ENCODE data around the gene MAP6D1. TPM values are rescaled to one million over a fixed set of nuclear protein-coding genes. Genes with fewer than 3 reads are reported as not detected.
A peak's percentile ranks its signal among the peaks of the same experiment; 100 is the strongest.

Gene MAP6D1
- total and polyA plus RNA-seq, 4 experiments from 2014 or later: 0.31 to 3.1 (median 1.0) TPM; not detected in 1

GRCh38 chr3:183854318-183855035 is 29.1 kb upstream of the MAP6D1 start:
- CTCF ChIA-PET (ENCODE audit: partially characterized antibody): no interaction called here
- H3K27me3 Mint-ChIP-seq: no peaks in the 10 kb centered on the region
- no peak overlapping the region for H3K4me3 Mint-ChIP-seq
- Histone ChIP-seq H3K4me1 (ENCODE audit: insufficient read depth, low read length) (no peaks in the 10 kb centered on the region), H3K27ac (ENCODE audit: low read depth, low read length) (no peak overlapping the region), H3K36me3 (ENCODE audit: insufficient read depth, low read length) (peaks cover 8% of the 10 kb centered on the region), H3K4me3 (ENCODE audit: low read length in 2 of 2) (no peak overlapping the region), H3K9me3 (ENCODE audit: control insufficient read depth in 1 of 2, low read length in 2 of 2) (no peaks in the 10 kb centered on the region), H3K27me3 (ENCODE audit: insufficient read depth, low read length) (no peaks in the 10 kb centered on the region)
- H3K36me3 Mint-ChIP-seq: peaks cover 63 to 64% of the 10 kb centered on the region in 2 donors
- POLR2A ChIA-PET (ENCODE audit: partially characterized antibody): no interaction called here
- no peak for DNase-seq
- peaks cover 3 to 7% (median 5%) of the 10 kb centered on the region in 4 donors for H3K4me1 Mint-ChIP-seq
- H3K27ac Mint-ChIP-seq: no peak overlapping the region
- intact Hi-C loops (cut with micrococcal nuclease): no loop called here
- H3K9me3 Mint-ChIP-seq: no peaks in the 10 kb centered on the region

- Mint-ChIP-seq H3K27me3 (no peaks in the 10 kb centered on the region), H3K4me3 (no peak overlapping the region), H3K36me3 (peaks cover 35 to 59% of the 10 kb centered on the region in 2 donors), H3K27ac (peak overlapping the region in 3 of 7 donors; percentile 17 to 43 (median 22)), H3K9me3 (no peaks in the 10 kb centered on the region), H3K4me1 (peaks cover 0 to 1% (median 0%) of the 10 kb centered on the region in 4 donors)
- H3K4me3 ChIP-seq (ENCODE audit: low read length in 2 of 2): no peak overlapping the region
- DNase-seq: no peak
- H3K36me3 ChIP-seq (ENCODE audit: insufficient read depth, low read length): peaks cover 37% of the 10 kb centered on the region
- H3K4me1 ChIP-seq (ENCODE audit: insufficient read depth, low read length): no peaks in the 10 kb centered on the region
- ChIA-PET CTCF (ENCODE audit: partially characterized antibody) (no interaction called here), POLR2A (ENCODE audit: partially characterized antibody) (no interaction called here)
- intact Hi-C loops (cut with micrococcal nuclease): no loop called here
- H3K27ac ChIP-seq (ENCODE audit: low read depth, low read length): no peak overlapping the region
- H3K27me3 ChIP-seq (ENCODE audit: insufficient read depth, low read length): no peaks in the 10 kb centered on the region
- no peaks in the 10 kb centered on the region for H3K9me3 ChIP-seq (ENCODE audit: control insufficient read depth in 1 of 2, low read length in 2 of 2)
Observed at GRCh38 chr3:183845608-183846288, 20.4 kb upstream of the MAP6D1 start.

- CTCF ChIA-PET (ENCODE audit: partially characterized antibody): no interaction called here
- H3K27ac Mint-ChIP-seq: peak overlapping the region in 3 of 7 donors; percentile 17 to 61 (median 43)
- H3K36me3 Mint-ChIP-seq: peaks cover 30 to 56% of the 10 kb centered on the region in 2 donors
- H3K4me1 Mint-ChIP-seq: no peaks in the 10 kb centered on the region
- no peak overlapping the region for H3K27ac ChIP-seq (ENCODE audit: low read depth, low read length)
- H3K4me3 Mint-ChIP-seq: no peak overlapping the region
- H3K4me1 ChIP-seq (ENCODE audit: insufficient read depth, low read length): no peaks in the 10 kb centered on the region
- H3K9me3 ChIP-seq (ENCODE audit: control insufficient read depth in 1 of 2, low read length in 2 of 2): no peaks in the 10 kb centered on the region
- H3K27me3 ChIP-seq (ENCODE audit: insufficient read depth, low read length): no peaks in the 10 kb centered on the region
- H3K36me3 ChIP-seq (ENCODE audit: insufficient read depth, low read length): peaks cover 40% of the 10 kb centered on the region
- DNase-seq: no peak
- no peaks in the 10 kb centered on the region for H3K27me3 Mint-ChIP-seq
- intact Hi-C loops (cut with micrococcal nuclease): no loop called here
- H3K9me3 Mint-ChIP-seq: no peaks in the 10 kb centered on the region
- POLR2A ChIA-PET (ENCODE audit: partially characterized antibody): no interaction called here
- H3K4me3 ChIP-seq (ENCODE audit: low read length in 2 of 2): no peak overlapping the region
Observed at GRCh38 chr3:183845090-183845489, 19.7 kb upstream of the MAP6D1 start.

- Mint-ChIP-seq H3K27ac (peak overlapping the region in 1 of 7 donors; percentile 57), H3K4me1 (no peaks in the 10 kb centered on the region), H3K27me3 (no peaks in the 10 kb centered on the region), H3K36me3 (peaks cover 31 to 57% of the 10 kb centered on the region in 2 donors), H3K9me3 (no peaks in the 10 kb centered on the region), H3K4me3 (no peak overlapping the region)
- H3K4me1 ChIP-seq (ENCODE audit: insufficient read depth, low read length): no peaks in the 10 kb centered on the region
- H3K4me3 ChIP-seq (ENCODE audit: low read length in 2 of 2): no peak overlapping the region
- no peaks in the 10 kb centered on the region for H3K9me3 ChIP-seq (ENCODE audit: control insufficient read depth in 1 of 2, low read length in 2 of 2)
- no peak for DNase-seq
- H3K27me3 ChIP-seq (ENCODE audit: insufficient read depth, low read length): no peaks in the 10 kb centered on the region
- no peak overlapping the region for H3K27ac ChIP-seq (ENCODE audit: low read depth, low read length)
- H3K36me3 ChIP-seq (ENCODE audit: insufficient read depth, low read length): peaks cover 45% of the 10 kb centered on the region
- intact Hi-C loops (cut with micrococcal nuclease): no loop called here
- CTCF ChIA-PET (ENCODE audit: partially characterized antibody): no interaction called here
- POLR2A ChIA-PET (ENCODE audit: partially characterized antibody): no interaction called here
Observed at GRCh38 chr3:183844606-183845005, 19.2 kb upstream of the MAP6D1 start.

GRCh38 chr3:183839751-183840150 is 14.4 kb upstream of the MAP6D1 start:
- H3K27me3 ChIP-seq (ENCODE audit: insufficient read depth, low read length): no peaks in the 10 kb centered on the region
- Mint-ChIP-seq H3K4me3 (no peak overlapping the region), H3K27ac (peak overlapping the region in 1 of 7 donors; percentile 53), H3K9me3 (no peaks in the 10 kb centered on the region), H3K27me3 (no peaks in the 10 kb centered on the region), H3K4me1 (peaks cover 0 to 5% (median 0%) of the 10 kb centered on the region in 4 donors), H3K36me3 (peaks cover 27 to 57% of the 10 kb centered on the region in 2 donors)
- H3K4me3 ChIP-seq (ENCODE audit: low read length in 2 of 2): no peak overlapping the region
- DNase-seq: no peak
- H3K4me1 ChIP-seq (ENCODE audit: insufficient read depth, low read length): no peaks in the 10 kb centered on the region
- ChIA-PET CTCF (ENCODE audit: partially characterized antibody) (no interaction called here), POLR2A (ENCODE audit: partially characterized antibody) (no interaction called here)
- intact Hi-C loops (cut with micrococcal nuclease): no loop called here
- no peak overlapping the region for H3K27ac ChIP-seq (ENCODE audit: low read depth, low read length)
- no peaks in the 10 kb centered on the region for H3K9me3 ChIP-seq (ENCODE audit: control insufficient read depth in 1 of 2, low read length in 2 of 2)
- peaks cover 44% of the 10 kb centered on the region for H3K36me3 ChIP-seq (ENCODE audit: insufficient read depth, low read length)

GRCh38 chr3:183837894-183838293 is 12.5 kb upstream of the MAP6D1 start:
- Mint-ChIP-seq H3K4me1 (peaks cover 0 to 5% (median 0%) of the 10 kb centered on the region in 4 donors), H3K9me3 (no peaks in the 10 kb centered on the region), H3K27ac (no peak overlapping the region), H3K36me3 (peaks cover 33 to 66% of the 10 kb centered on the region in 2 donors), H3K4me3 (no peak overlapping the region), H3K27me3 (no peaks in the 10 kb centered on the region)
- Histone ChIP-seq H3K9me3 (ENCODE audit: control insufficient read depth in 1 of 2, low read length in 2 of 2) (no peaks in the 10 kb centered on the region), H3K36me3 (ENCODE audit: insufficient read depth, low read length) (peaks cover 46% of the 10 kb centered on the region), H3K27ac (ENCODE audit: low read depth, low read length) (no peak overlapping the region), H3K4me1 (ENCODE audit: insufficient read depth, low read length) (no peaks in the 10 kb centered on the region), H3K27me3 (ENCODE audit: insufficient read depth, low read length) (no peaks in the 10 kb centered on the region), H3K4me3 (ENCODE audit: low read length in 2 of 2) (no peak overlapping the region)
- no peak for DNase-seq
- ChIA-PET CTCF (ENCODE audit: partially characterized antibody) (no interaction called here), POLR2A (ENCODE audit: partially characterized antibody) (no interaction called here)
- intact Hi-C loops (cut with micrococcal nuclease): no loop called here

- no peaks in the 10 kb centered on the region for H3K9me3 ChIP-seq (ENCODE audit: control insufficient read depth in 1 of 2, low read length in 2 of 2)
- POLR2A ChIA-PET (ENCODE audit: partially characterized antibody): no interaction called here
- H3K4me1 Mint-ChIP-seq: peaks cover 0 to 5% (median 0%) of the 10 kb centered on the region in 4 donors
- no peaks in the 10 kb centered on the region for H3K9me3 Mint-ChIP-seq
- H3K27ac Mint-ChIP-seq: peak overlapping the region in 2 of 7 donors; percentile 58 to 78
- H3K27me3 ChIP-seq (ENCODE audit: insufficient read depth, low read length): no peaks in the 10 kb centered on the region
- CTCF ChIA-PET (ENCODE audit: partially characterized antibody): no interaction called here
- intact Hi-C loops (cut with micrococcal nuclease): no loop called here
- DNase-seq: no peak
- H3K27me3 Mint-ChIP-seq: no peaks in the 10 kb centered on the region
- no peak overlapping the region for H3K27ac ChIP-seq (ENCODE audit: low read depth, low read length)
- no peak overlapping the region for H3K4me3 ChIP-seq (ENCODE audit: low read length in 2 of 2)
- H3K4me1 ChIP-seq (ENCODE audit: insufficient read depth, low read length): no peaks in the 10 kb centered on the region
- H3K36me3 ChIP-seq (ENCODE audit: insufficient read depth, low read length): peaks cover 50% of the 10 kb centered on the region
- H3K4me3 Mint-ChIP-seq: no peak overlapping the region
- peaks cover 37 to 69% of the 10 kb centered on the region in 2 donors for H3K36me3 Mint-ChIP-seq
Observed at GRCh38 chr3:183837390-183837789, 12.0 kb upstream of the MAP6D1 start.

Data from CD4-positive, alpha-beta memory T cell (primary cell).